ENCODE data around the gene ARHGEF9. TPM values are rescaled to one million over a fixed set of nuclear protein-coding genes. Genes with fewer than 3 reads are reported as not detected.

ARHGEF9 gene
- total RNA-seq, 1 experiment from 2014 or later: 16.7 TPM

DNA sequence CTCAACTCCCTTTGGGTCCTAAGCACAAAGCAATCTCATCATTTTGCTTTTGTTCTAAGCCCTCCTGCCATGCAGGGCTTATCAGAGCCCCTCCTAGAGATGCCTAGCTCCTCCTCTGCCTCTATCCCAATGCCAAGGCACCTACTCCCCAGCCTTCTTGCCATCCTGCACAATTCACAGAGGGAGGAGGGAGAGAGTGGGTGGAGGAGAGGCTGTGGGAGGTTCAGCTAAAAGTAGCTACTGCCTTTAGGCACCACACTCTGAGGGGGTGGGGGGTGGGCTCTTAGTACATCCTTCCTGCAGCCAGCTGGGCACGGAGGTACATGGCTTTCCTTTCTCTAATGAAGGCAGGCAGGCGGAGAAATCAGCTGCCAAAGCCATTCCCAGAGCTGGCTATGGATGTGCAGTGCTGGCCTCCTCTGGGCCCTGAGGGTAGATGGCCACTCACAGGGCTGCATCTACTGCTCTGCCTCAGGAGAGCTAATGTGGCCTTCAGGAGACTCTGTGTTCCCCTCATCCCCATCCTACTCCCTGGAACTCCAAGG is 40.1 kb downstream of the ARHGEF9 start:
- H3K9me3 ChIP-seq (ENCODE audit: control insufficient read depth, insufficient read depth, low read depth, low read length): no peaks in the 10 kb centered on the region
- POLR2A ChIA-PET: no interaction called here
- CTCF ChIA-PET: no interaction called here
- intact Hi-C loops (cut with micrococcal nuclease; ENCODE audit: unreplicated experiment) (no loop called here), in situ Hi-C loops (cut with HindIII; ENCODE audit: low pct_unique_long_range_greater_than_20kb, low sequenced_read_pairs) (no loop called here)
- TF ChIP-seq, protein P1, sequence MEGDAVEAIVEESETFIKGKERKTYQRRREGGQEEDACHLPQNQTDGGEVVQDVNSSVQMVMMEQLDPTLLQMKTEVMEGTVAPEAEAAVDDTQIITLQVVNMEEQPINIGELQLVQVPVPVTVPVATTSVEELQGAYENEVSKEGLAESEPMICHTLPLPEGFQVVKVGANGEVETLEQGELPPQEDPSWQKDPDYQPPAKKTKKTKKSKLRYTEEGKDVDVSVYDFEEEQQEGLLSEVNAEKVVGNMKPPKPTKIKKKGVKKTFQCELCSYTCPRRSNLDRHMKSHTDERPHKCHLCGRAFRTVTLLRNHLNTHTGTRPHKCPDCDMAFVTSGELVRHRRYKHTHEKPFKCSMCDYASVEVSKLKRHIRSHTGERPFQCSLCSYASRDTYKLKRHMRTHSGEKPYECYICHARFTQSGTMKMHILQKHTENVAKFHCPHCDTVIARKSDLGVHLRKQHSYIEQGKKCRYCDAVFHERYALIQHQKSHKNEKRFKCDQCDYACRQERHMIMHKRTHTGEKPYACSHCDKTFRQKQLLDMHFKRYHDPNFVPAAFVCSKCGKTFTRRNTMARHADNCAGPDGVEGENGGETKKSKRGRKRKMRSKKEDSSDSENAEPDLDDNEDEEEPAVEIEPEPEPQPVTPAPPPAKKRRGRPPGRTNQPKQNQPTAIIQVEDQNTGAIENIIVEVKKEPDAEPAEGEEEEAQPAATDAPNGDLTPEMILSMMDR (IDR thresholded peaks at IDR 0.05): no peak
- no peak for TF ChIP-seq POLR2AphosphoS5 (IDR thresholded peaks at IDR 0.05; ENCODE audit: low read depth, low read length)
- TF ChIP-seq TCF7L2 (IDR thresholded peaks at IDR 0.05; ENCODE audit: low read depth, low read length): no peak
- H3K4me3 ChIP-seq (ENCODE audit: low read depth in 2 of 2, low read length in 2 of 2): no peak overlapping the region
- DNase-seq (ENCODE audit: low read depth, low spot score) (no peak), ATAC-seq (no peak)
- H3K27ac ChIP-seq (ENCODE audit: low read length): no peak overlapping the region
- no peaks in the 10 kb centered on the region for H3K36me3 ChIP-seq (ENCODE audit: control insufficient read depth, insufficient read depth, low read length)
- BruUV-seq (replicated peaks): no TSS peak
- H3K27me3 ChIP-seq (ENCODE audit: control insufficient read depth, insufficient read depth, low read length): no peaks in the 10 kb centered on the region
- no peaks in the 10 kb centered on the region for H3K4me1 ChIP-seq (ENCODE audit: control insufficient read depth, insufficient read depth, low read length)

DNA sequence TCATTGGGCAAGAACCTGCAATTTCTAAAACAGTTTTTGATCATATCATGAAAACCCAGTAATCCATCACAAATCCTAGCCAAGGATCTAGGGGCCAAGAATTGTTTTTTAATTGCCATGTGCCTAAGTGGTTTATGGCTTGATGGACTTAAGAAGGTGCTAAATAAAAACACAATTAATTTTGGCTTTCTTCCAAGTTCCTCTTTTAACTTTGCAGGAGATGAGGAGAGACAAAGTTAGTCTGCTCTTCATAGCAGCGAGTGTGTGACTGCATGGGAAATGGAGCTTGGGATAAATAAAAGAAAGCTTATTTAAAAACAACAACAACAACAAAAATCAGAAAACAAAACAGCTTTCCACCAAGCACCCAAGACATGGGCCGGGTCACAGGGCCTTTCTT is 41.4 kb downstream of the ARHGEF9 start:
- ChIA-PET CTCF (no interaction called here), POLR2A (no interaction called here)
- Histone ChIP-seq H3K27me3 (ENCODE audit: control insufficient read depth, insufficient read depth, low read length) (no peaks in the 10 kb centered on the region), H3K36me3 (ENCODE audit: control insufficient read depth, insufficient read depth, low read length) (no peaks in the 10 kb centered on the region), H3K27ac (ENCODE audit: low read length) (no peak overlapping the region), H3K4me3 (ENCODE audit: low read depth in 2 of 2, low read length in 2 of 2) (no peak overlapping the region), H3K4me1 (ENCODE audit: control insufficient read depth, insufficient read depth, low read length) (no peaks in the 10 kb centered on the region), H3K9me3 (ENCODE audit: control insufficient read depth, insufficient read depth, low read depth, low read length) (no peaks in the 10 kb centered on the region)
- no peak for TF ChIP-seq TCF7L2 (IDR thresholded peaks at IDR 0.05; ENCODE audit: low read depth, low read length)
- no peak for TF ChIP-seq SIN3A (IDR thresholded peaks at IDR 0.05; ENCODE audit: borderline replicate concordance, insufficient read depth, low read depth, low read length)
- TF ChIP-seq POLR2AphosphoS5 (IDR thresholded peaks at IDR 0.05; ENCODE audit: low read depth, low read length): no peak
- TF ChIP-seq, protein P2, sequence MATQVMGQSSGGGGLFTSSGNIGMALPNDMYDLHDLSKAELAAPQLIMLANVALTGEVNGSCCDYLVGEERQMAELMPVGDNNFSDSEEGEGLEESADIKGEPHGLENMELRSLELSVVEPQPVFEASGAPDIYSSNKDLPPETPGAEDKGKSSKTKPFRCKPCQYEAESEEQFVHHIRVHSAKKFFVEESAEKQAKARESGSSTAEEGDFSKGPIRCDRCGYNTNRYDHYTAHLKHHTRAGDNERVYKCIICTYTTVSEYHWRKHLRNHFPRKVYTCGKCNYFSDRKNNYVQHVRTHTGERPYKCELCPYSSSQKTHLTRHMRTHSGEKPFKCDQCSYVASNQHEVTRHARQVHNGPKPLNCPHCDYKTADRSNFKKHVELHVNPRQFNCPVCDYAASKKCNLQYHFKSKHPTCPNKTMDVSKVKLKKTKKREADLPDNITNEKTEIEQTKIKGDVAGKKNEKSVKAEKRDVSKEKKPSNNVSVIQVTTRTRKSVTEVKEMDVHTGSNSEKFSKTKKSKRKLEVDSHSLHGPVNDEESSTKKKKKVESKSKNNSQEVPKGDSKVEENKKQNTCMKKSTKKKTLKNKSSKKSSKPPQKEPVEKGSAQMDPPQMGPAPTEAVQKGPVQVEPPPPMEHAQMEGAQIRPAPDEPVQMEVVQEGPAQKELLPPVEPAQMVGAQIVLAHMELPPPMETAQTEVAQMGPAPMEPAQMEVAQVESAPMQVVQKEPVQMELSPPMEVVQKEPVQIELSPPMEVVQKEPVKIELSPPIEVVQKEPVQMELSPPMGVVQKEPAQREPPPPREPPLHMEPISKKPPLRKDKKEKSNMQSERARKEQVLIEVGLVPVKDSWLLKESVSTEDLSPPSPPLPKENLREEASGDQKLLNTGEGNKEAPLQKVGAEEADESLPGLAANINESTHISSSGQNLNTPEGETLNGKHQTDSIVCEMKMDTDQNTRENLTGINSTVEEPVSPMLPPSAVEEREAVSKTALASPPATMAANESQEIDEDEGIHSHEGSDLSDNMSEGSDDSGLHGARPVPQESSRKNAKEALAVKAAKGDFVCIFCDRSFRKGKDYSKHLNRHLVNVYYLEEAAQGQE (IDR thresholded peaks at IDR 0.05; ENCODE audit: insufficient read depth in 1 of 2, low read depth in 2 of 2, low read length in 1 of 2): no peak
- TF ChIP-seq, protein P1 (IDR thresholded peaks at IDR 0.05): no peak
- intact Hi-C loops (cut with micrococcal nuclease; ENCODE audit: unreplicated experiment) (no loop called here), in situ Hi-C loops (cut with HindIII; ENCODE audit: low pct_unique_long_range_greater_than_20kb, low sequenced_read_pairs) (no loop called here)
- no TSS peak for BruUV-seq (replicated peaks)
- ATAC-seq (no peak), DNase-seq (ENCODE audit: low read depth, low spot score) (no peak)
